ENCODE measurements around the gene ITGB7. TPM values are rescaled to one million over a fixed set of nuclear protein-coding genes. Genes with fewer than 3 reads are reported as not detected.

ITGB7 gene
- total RNA-seq, 4 donors from 2014 or later: 2.0 to 3.8 (median 2.4) TPM; not detected in 1

- Histone ChIP-seq H3K27me3 (no peaks in the 10 kb centered on the region), H3K27ac (no peak overlapping the region), H3K9me3 (no peaks in the 10 kb centered on the region), H3K4me1 (peaks cover 2 to 3% of the 10 kb centered on the region in 2 donors), H3K4me3 (no peak overlapping the region), H3K36me3 (no peaks in the 10 kb centered on the region)
- no peak for TF ChIP-seq POLR2A (IDR thresholded peaks at IDR 0.05)
- TF ChIP-seq CTCF (IDR thresholded peaks at IDR 0.05): no peak
- DNase-seq: peak in 1 of 2 donors; percentile 4
- intact Hi-C loops (cut with DNase I; ENCODE audit: low total_unique reads): no loop called here
Measured at GRCh38 chr12:53176750-53177149, 30.3 kb downstream of the ITGB7 start.

GRCh38 chr12:53174881-53175491, 32.1 kb downstream of the ITGB7 start:
- no peaks in the 10 kb centered on the region for H3K9me3 ChIP-seq
- H3K4me3 ChIP-seq: no peak overlapping the region
- no peaks in the 10 kb centered on the region for H3K4me1 ChIP-seq
- no peaks in the 10 kb centered on the region for H3K27me3 ChIP-seq
- H3K27ac ChIP-seq: no peak overlapping the region
- DNase-seq: peak in 1 of 2 donors; percentile 10
- intact Hi-C loops (cut with DNase I; ENCODE audit: low total_unique reads): no loop called here
- no peaks in the 10 kb centered on the region for H3K36me3 ChIP-seq
- TF ChIP-seq CTCF (IDR thresholded peaks at IDR 0.05) (no peak), POLR2A (IDR thresholded peaks at IDR 0.05) (no peak)

- Histone ChIP-seq H3K4me3 (no peak overlapping the region), H3K4me1 (no peaks in the 10 kb centered on the region), H3K9me3 (no peaks in the 10 kb centered on the region), H3K27ac (no peak overlapping the region), H3K36me3 (no peaks in the 10 kb centered on the region), H3K27me3 (no peaks in the 10 kb centered on the region)
- intact Hi-C loops (cut with DNase I; ENCODE audit: low total_unique reads): no loop called here
- TF ChIP-seq POLR2A (IDR thresholded peaks at IDR 0.05): no peak
- TF ChIP-seq CTCF (IDR thresholded peaks at IDR 0.05): no peak
- DNase-seq: peak in 1 of 2 donors; percentile 10
Measured at GRCh38 chr12:53173085-53173715, 33.9 kb downstream of the ITGB7 start.

- Histone ChIP-seq H3K4me1 (no peaks in the 10 kb centered on the region), H3K36me3 (no peaks in the 10 kb centered on the region), H3K27me3 (no peaks in the 10 kb centered on the region), H3K4me3 (no peak overlapping the region), H3K9me3 (no peaks in the 10 kb centered on the region), H3K27ac (peak overlapping the region in 1 of 2 donors; percentile 43)
- intact Hi-C loops (cut with DNase I; ENCODE audit: low total_unique reads): no loop called here
- peak; percentile 51 to 63 for DNase-seq
- no peak for TF ChIP-seq CTCF (IDR thresholded peaks at IDR 0.05)
- no peak for TF ChIP-seq POLR2A (IDR thresholded peaks at IDR 0.05)
Measured at GRCh38 chr12:53172352-53172751, 34.7 kb downstream of the ITGB7 start.

GRCh38 chr12:53171725-53172329, 35.2 kb downstream of the ITGB7 start:
- no peaks in the 10 kb centered on the region for H3K9me3 ChIP-seq
- intact Hi-C loops (cut with DNase I; ENCODE audit: low total_unique reads): no loop called here
- H3K36me3 ChIP-seq: no peaks in the 10 kb centered on the region
- no peaks in the 10 kb centered on the region for H3K27me3 ChIP-seq
- H3K4me3 ChIP-seq: no peak overlapping the region
- H3K4me1 ChIP-seq: no peaks in the 10 kb centered on the region
- H3K27ac ChIP-seq: peak overlapping the region in 1 of 2 donors; percentile 43
- TF ChIP-seq POLR2A (IDR thresholded peaks at IDR 0.05) (no peak), CTCF (IDR thresholded peaks at IDR 0.05) (no peak)
- DNase-seq: peak; percentile 42 to 55
